ENCODE data around the gene CYSTM1.

CYSTM1 gene

DNA sequence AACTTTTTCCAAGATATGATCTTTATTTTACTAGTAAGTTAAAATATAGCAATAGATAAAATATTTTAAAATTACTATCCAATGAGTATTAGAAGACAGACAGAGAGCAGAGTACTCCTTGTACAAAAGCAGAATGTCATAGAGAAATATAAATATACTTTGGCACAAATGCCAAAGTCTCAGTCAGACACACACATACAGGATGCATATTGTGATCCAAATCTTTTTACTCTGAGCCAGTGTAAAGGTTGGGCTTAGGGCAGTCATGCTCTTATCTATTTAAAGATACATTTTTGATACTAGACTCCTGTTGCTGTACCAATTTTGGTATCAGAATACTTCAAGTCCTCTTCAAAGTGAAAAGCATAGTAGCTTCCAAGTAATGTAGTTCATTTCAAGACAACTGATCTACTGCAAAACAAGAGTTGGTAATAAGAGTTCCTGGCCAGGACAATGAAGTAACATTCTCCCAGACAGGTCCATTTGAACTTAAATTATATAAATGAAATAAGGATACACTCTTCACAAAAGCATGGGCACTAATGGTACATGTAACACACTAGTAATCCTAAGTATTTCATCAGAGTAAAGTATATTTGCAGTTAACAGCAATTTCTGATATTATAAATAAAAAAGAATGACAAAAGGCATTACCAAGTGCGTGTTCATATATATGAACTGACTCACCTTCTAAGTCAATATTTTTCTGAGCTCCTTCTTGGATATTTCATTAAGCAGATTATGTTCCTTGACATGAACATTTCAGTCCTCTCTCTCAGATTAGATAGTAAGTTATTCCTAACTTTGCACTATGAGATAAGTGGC, 117.4 kb downstream of the CYSTM1 start:
- no peak for TF ChIP-seq JUND (IDR thresholded peaks at IDR 0.05; ENCODE audit: low read depth)
- in situ Hi-C loops (cut with HindIII; ENCODE audit: low pct_unique_long_range_greater_than_20kb, low sequenced_read_pairs): no loop called here
- DNase-seq (ENCODE audit: low read depth in 1 of 2, low spot score in 1 of 2): no peak

Measured in T47D (cell line).